Tibial artery (tissue), 4 donors: ENCODE measurements around the gene MDC1.

Experiments used
- DNase-seq, 2 donors: peaks; one replicate each; pipeline ENCODE4 v3.0.0-alpha.2; 2019
- H3K27ac ChIP-seq, 2 donors: fragments of 200-600 bp; sonication (generic) in 1 of 2; 1 replicate in 1 of 2; 2 replicates in 1 of 2; pipeline ENCODE4 v1.5.1; 2018 to 2019; ENCODE audit warnings: mild to moderate bottlenecking in 1 of 2
- H3K27me3 ChIP-seq, 2 donors: fragments of 200-600 bp; sonication (generic) in 1 of 2; one replicate each; pipeline versions ENCODE4 v1.5.1 to v1.6.0; 2016 to 2019
- H3K36me3 ChIP-seq, 3 donors: fragments of 200-600 bp; sonication (generic) in 2 of 3; one replicate each; pipeline ENCODE4 v1.5.1; 2016 to 2019; ENCODE audit warnings: mild to moderate bottlenecking in 2 of 3
- H3K4me1 ChIP-seq, 4 donors: fragments of 200-600 bp; sonication (generic) in 2 of 4; 1 replicate in 3 of 4; 2 replicates in 1 of 4; pipeline ENCODE4 v1.5.1; 2016 to 2019
- H3K4me3 ChIP-seq, 2 donors: fragments of 200-600 bp; sonication (generic) in 1 of 2; 1 replicate in 1 of 2; 2 replicates in 1 of 2; pipeline ENCODE4 v1.5.1; 2018 to 2019; ENCODE audit warnings: mild to moderate bottlenecking in 2 of 2
- H3K9me3 ChIP-seq, 3 donors: fragments of 200-600 bp; sonication (generic) in 1 of 3; one replicate each; pipeline ENCODE4 v1.5.1; 2016 to 2019
- intact Hi-C: fragments of 100-400 bp; cut with DNase I; formaldehyde crosslinking; loops from one replicate; pipeline ENCODE4 v1.15.0; 2023; ENCODE audit warnings: low total_unique reads
- TF ChIP-seq, protein P1 (sequence below), 2 experiments: fragments of 200-600 bp in 1 of 2; fragments of 450-650 bp in 1 of 2; IDR thresholded peaks; one replicate each; pipeline ENCODE4 v1.5.1; 2017 to 2019; ENCODE audit warnings: antibody characterized with exemption in 2 of 2, mild to moderate bottlenecking in 1 of 2, moderate library complexity in 1 of 2

MDC1 gene

DNA sequence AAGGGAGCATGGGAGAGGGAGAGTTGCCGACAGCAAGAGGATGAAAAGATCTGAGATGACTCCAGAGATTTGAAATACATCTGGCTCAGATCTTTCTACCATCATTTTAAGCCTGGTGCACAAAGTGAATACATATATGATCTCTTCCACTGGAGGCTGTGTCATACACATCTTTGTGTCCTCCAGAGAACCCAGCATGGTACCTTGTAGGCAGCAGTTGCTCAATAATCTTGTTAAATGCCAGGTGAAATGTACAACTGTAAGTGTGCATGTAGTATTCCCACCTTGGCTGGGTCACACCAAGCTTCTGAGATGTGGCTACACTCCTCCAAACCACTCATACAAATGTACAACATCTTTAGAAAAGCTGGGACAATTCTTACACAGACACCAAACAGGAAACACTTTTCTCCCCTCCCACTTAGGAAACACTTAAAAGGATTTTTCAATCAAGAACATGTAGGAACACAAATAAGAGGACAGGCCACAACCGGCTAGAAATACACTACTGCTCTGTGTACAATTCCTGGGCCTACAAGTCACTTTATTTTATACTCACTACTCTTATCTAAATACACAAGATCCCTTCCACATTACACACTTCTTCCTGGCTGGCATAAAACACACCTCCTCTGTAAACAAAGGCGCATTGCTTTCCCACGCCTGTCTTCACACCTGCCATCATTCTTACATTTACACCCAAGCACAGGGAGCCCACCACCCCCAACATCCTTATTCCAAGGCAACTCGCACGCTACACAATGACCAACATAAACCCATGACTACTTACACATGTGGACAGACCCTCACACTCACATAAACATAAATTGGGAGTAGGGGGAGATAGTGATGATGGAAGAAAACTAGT lies 31.1 kb upstream of the MDC1 start:
- Histone ChIP-seq H3K4me3 (no peak overlapping the region), H3K27me3 (no peaks in the 10 kb centered on the region), H3K36me3 (no peaks in the 10 kb centered on the region), H3K27ac (no peak overlapping the region), H3K9me3 (no peaks in the 10 kb centered on the region), H3K4me1 (peaks cover 0 to 52% (median 23%) of the 10 kb centered on the region in 4 donors)
- intact Hi-C loops: loop anchor here (10.0 kb wide), 1 partner anchor 337 kb away; no protein-coding TSS in a partner anchor
- no peak for DNase-seq
- TF ChIP-seq, protein P1, sequence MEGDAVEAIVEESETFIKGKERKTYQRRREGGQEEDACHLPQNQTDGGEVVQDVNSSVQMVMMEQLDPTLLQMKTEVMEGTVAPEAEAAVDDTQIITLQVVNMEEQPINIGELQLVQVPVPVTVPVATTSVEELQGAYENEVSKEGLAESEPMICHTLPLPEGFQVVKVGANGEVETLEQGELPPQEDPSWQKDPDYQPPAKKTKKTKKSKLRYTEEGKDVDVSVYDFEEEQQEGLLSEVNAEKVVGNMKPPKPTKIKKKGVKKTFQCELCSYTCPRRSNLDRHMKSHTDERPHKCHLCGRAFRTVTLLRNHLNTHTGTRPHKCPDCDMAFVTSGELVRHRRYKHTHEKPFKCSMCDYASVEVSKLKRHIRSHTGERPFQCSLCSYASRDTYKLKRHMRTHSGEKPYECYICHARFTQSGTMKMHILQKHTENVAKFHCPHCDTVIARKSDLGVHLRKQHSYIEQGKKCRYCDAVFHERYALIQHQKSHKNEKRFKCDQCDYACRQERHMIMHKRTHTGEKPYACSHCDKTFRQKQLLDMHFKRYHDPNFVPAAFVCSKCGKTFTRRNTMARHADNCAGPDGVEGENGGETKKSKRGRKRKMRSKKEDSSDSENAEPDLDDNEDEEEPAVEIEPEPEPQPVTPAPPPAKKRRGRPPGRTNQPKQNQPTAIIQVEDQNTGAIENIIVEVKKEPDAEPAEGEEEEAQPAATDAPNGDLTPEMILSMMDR (IDR thresholded peaks at IDR 0.05): no peak

DNA sequence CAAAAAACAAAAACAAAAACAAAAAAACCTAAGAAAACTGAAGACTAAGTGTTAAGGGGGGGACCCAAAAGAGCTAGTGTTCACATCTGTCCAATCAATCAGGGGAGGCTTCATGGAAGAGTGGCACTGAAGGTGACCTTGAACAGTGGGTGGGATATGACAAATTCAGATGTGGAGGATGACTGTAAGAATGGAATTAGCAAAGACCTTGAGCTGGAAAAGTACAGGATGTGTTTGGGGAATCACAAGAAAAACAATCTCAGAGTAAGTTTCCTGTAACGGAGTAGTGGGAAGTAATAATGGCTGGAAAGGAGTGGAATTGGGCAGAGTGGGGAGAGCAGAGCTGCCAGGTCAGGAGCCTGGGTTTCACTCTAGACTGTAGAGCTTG lies 30.2 kb upstream of the MDC1 start:
- intact Hi-C loops: loop anchor here (10.0 kb wide), 1 partner anchor 338 kb away; no protein-coding TSS in a partner anchor
- H3K36me3 ChIP-seq: no peaks in the 10 kb centered on the region
- peaks cover 0 to 46% (median 16%) of the 10 kb centered on the region in 4 donors for H3K4me1 ChIP-seq
- no peaks in the 10 kb centered on the region for H3K27me3 ChIP-seq
- TF ChIP-seq, protein P1 (IDR thresholded peaks at IDR 0.05): no peak
- H3K9me3 ChIP-seq: no peaks in the 10 kb centered on the region
- no peak for DNase-seq
- no peak overlapping the region for H3K4me3 ChIP-seq
- no peak overlapping the region for H3K27ac ChIP-seq

DNA sequence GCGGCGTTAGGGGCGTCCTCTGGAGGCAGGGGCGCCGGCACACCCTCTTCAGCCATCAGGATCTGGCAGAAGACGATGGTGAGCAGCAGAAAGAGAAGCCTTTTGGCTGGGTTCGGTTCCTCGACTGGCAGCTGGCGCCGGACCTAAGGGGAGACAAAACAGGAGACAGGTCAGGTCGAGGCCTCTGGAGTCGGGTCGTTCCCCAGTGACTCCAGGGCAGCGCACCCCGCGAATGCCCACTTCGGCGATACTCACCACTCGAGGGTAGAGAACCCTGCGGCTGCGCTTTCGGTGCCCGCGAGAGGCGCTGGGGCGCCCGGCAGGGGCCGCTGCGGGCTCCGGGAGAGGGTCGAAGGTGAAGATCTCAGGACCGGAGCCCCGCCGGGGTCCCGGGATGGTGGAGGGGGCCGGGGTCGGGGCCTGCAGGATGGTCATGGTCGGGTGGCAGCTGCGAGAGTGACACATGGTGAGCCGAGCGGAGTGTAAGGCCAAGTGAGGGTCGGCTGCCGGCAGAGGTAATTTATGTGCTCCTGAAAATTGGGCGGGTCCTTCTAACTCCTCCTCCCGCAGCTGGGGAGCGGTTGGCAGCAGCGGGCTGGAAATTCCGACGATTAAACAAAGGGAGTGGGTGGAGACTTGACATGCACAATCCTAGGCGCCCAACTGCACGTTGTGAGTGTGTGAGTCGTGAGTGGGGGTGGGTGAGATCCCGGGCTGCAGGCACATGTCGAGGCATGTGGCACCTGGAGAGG lies 27.1 kb upstream of the MDC1 start, which contains the start of gene IER3:
Gene IER3, minus strand, starts transcription at position 494 of the 752 bp plus-strand sequence. Its CDS starts 29 bp downstream, at position 465.
- H3K4me1 ChIP-seq: peaks cover 0 to 54% (median 28%) of the 10 kb centered on the region in 4 donors
- peaks cover 17 to 19% (median 19%) of the 10 kb centered on the region in 3 donors for H3K36me3 ChIP-seq
- DNase-seq: peak; percentile 84 to 91
- H3K27ac ChIP-seq: peak within 1 kb of the TSS; percentile 97 to 98
- H3K27me3 ChIP-seq: no peaks in the 10 kb centered on the region
- intact Hi-C loops: loop anchor here (5.0 to 10.0 kb wide), 3 partner anchors 78 to 341 kb away; partner anchors contain the start of gene DDR1
- no peaks in the 10 kb centered on the region for H3K9me3 ChIP-seq
- TF ChIP-seq, protein P1 (IDR thresholded peaks at IDR 0.05): peak; percentile 65 to 81
- peak within 1 kb of the TSS; percentile 94 to 95 for H3K4me3 ChIP-seq

DNA sequence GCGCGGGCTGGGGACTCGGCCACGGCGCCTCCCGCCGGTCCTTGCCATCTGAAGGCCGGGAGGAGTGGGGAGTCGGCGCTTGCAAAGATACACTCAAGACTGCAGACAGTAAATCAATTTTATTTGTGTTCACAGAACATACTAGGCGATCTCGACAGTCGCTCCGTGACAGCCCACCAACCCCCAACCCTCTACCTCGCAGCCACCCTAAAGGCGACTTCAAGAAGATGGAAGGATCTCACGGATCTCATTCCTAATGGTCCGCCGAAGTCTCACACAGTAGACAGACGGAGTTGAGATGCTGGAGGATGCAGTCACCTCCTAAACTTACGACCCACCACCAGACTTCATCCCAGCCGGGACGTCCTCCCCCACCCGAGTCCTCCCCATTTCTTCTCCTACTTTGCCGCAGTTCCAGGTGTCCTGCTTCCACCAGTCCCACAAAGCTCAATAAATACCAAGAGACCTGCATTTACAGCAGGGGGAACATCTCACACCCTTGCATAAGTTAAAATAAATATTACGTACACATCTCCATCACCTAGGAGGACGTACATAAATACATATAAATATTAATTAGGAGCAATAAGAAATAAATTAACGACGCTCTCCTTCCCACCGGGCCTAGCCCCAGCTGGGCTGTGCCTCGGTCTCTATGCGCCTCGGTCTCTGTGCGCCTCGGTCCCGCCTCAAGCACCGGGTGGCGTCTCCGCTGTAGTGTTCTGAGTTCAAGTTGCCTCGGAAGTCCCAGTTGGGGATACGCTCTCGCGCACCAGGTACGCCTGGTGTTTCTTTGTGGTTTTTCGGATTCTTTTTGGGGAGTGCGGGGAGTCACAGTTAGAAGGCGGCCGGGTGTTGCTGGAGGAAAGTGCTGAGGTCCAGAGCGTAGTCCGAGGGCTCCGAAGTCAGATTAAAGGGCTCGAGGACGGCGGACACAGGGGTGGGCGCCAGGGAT lies 26.3 kb upstream of the MDC1 start:
- Histone ChIP-seq H3K4me3 (peak overlapping the region; percentile 94 to 95), H3K4me1 (peaks cover 0 to 53% (median 35%) of the 10 kb centered on the region in 4 donors), H3K36me3 (peaks cover 23 to 28% (median 27%) of the 10 kb centered on the region in 3 donors), H3K9me3 (no peaks in the 10 kb centered on the region), H3K27me3 (no peaks in the 10 kb centered on the region), H3K27ac (peak overlapping the region; percentile 97 to 98)
- peak; percentile 37 to 77 for DNase-seq
- TF ChIP-seq, protein P1 (IDR thresholded peaks at IDR 0.05): no peak
- intact Hi-C loops: loop anchor here (1.0 to 10.0 kb wide), 4 partner anchors 38 to 341 kb away; partner anchors contain the start of gene DDR1
